H1 (cell line): ENCODE results near the gene ANO2. TPM values are rescaled to one million over a fixed set of nuclear protein-coding genes. Genes with fewer than 3 reads are reported as not detected.

Source experiments
- CTCF ChIA-PET: fragments of 300-600 bp; sonication (Branson Sonifier 250); formaldehyde crosslinking; loops from one replicate; lab custom pipeline; 2021; ENCODE audit not compliant: partially characterized antibody; lab: Charles Lee
- POLR2A ChIA-PET: fragments of 300-600 bp; sonication (Branson Sonifier 250); formaldehyde crosslinking; loops from one replicate; lab custom pipeline; 2021; ENCODE audit warnings: inconsistent platforms; ENCODE audit not compliant: partially characterized antibody; lab: Charles Lee
- DNase-seq, 2 experiments: peaks; one replicate each; pipeline versions ENCODE4 v3.0.0 to v3.0.0-alpha.2; 2010 to 2022; ENCODE audit warnings: low spot score in 2 of 2, low read depth in 1 of 2, mixed read lengths in 1 of 2
- FAIRE-seq: peaks from 2 replicates; lab custom pipeline; 2011; peaks lifted over from hg19 to GRCh38; lab: Jason Lieb, UNC
- H2AFZ ChIP-seq: 2 replicates; pipeline ENCODE4 v1.8.1; 2012; ENCODE audit warnings: low read length, inconsistent platforms
- H2AK5ac ChIP-seq: 2 replicates; pipeline ENCODE4 v1.6.1; 2013; ENCODE audit warnings: low read depth, low read length
- H2BK120ac ChIP-seq: replicated peaks from 2 replicates; pipeline ENCODE3; 2013; ENCODE audit warnings: low read depth, low read length, inconsistent platforms
- H2BK12ac ChIP-seq: 2 replicates; pipeline ENCODE4 v1.6.1; 2013; ENCODE audit warnings: low read depth, low read length
- H2BK15ac ChIP-seq: 2 replicates; pipeline ENCODE4 v1.6.1; 2013; ENCODE audit warnings: low read length
- H2BK20ac ChIP-seq: 2 replicates; pipeline ENCODE4 v1.6.1; 2013; ENCODE audit warnings: low read length
- H2BK5ac ChIP-seq: 2 replicates; pipeline ENCODE4 v1.6.1; 2013; ENCODE audit warnings: low read depth, low read length
- H3K14ac ChIP-seq: 2 replicates; pipeline ENCODE4 v1.6.1; 2013; ENCODE audit warnings: inconsistent platforms; ENCODE audit not compliant: insufficient read length
- H3K18ac ChIP-seq: 2 replicates; pipeline ENCODE4 v1.6.1; 2013; ENCODE audit warnings: low read length; ENCODE audit errors: extremely low read depth
- H3K23ac ChIP-seq: 2 replicates; pipeline ENCODE4 v1.6.1; 2013; ENCODE audit warnings: inconsistent platforms; ENCODE audit not compliant: insufficient read length
- H3K23me2 ChIP-seq: 2 replicates; pipeline ENCODE4 v1.6.1; 2013; ENCODE audit warnings: low read depth, low read length
- H3K27ac ChIP-seq: 2 replicates; pipeline ENCODE4 v1.6.1; 2011; ENCODE audit warnings: low read depth, low read length, inconsistent platforms
- H3K27me3 ChIP-seq, 4 experiments: replicated peaks in 1 of 4; 1 replicate in 1 of 4; 2 replicates in 3 of 4; pipeline versions ENCODE4 v1.6.1 to v1.8.1; 2011 to 2013; ENCODE audit warnings: low read length in 3 of 4, mild to moderate bottlenecking in 3 of 4, inconsistent platforms in 2 of 4, mixed read lengths in 2 of 4, moderate library complexity in 1 of 4; ENCODE audit not compliant: control insufficient read depth in 3 of 4, insufficient read depth in 3 of 4; ENCODE audit errors: extremely low read depth in 1 of 4
- H3K36me3 ChIP-seq, 4 experiments: 2 replicates each; pipeline versions ENCODE4 v1.6.1 to v1.8.1; 2011 to 2013; ENCODE audit warnings: mild to moderate bottlenecking in 4 of 4, low read length in 3 of 4, moderate library complexity in 2 of 4, control low read depth in 1 of 4, inconsistent platforms in 1 of 4; ENCODE audit not compliant: insufficient read depth in 4 of 4, control insufficient read depth in 2 of 4
- H3K4ac ChIP-seq: replicated peaks from 2 replicates; pipeline ENCODE3; 2013; ENCODE audit warnings: low read length, low read depth, mixed read lengths, inconsistent platforms; ENCODE audit not compliant: insufficient read length
- H3K4me1 ChIP-seq, 4 experiments: replicated peaks in 1 of 4; 1 replicate in 1 of 4; 2 replicates in 3 of 4; pipeline versions ENCODE4 v1.6.1 to v1.8.1; 2011 to 2013; ENCODE audit warnings: low read length in 3 of 4, inconsistent platforms in 2 of 4, mixed read lengths in 1 of 4; ENCODE audit not compliant: insufficient read depth in 4 of 4, control insufficient read depth in 3 of 4
- H3K4me2 ChIP-seq, 2 experiments: 2 replicates each; pipeline versions ENCODE4 v1.6.1 to v1.8.1; 2011 to 2013; ENCODE audit warnings: low read depth in 2 of 2, low read length in 2 of 2, control low read depth in 1 of 2, inconsistent platforms in 1 of 2, mild to moderate bottlenecking in 1 of 2; ENCODE audit not compliant: insufficient read depth in 1 of 2
- H3K4me3 ChIP-seq, 4 experiments: fragments of 200-600, 300-600 bp in 1 of 4; sonication (generic), shearing (Covaris generic), sonication (Bioruptor Twin) in 1 of 4; 2 replicates each; pipeline versions ENCODE4 v1.5.1 to v1.8.1; 2011 to 2016; ENCODE audit warnings: low read length in 4 of 4, low read depth in 3 of 4, control low read depth in 2 of 4, inconsistent platforms in 2 of 4, mild to moderate bottlenecking in 2 of 4, mixed read lengths in 1 of 4, moderate library complexity in 1 of 4; ENCODE audit not compliant: insufficient read depth in 2 of 4; ENCODE audit errors: extremely low read depth in 1 of 4
- H3K56ac ChIP-seq: replicated peaks from 2 replicates; pipeline ENCODE3; 2013; ENCODE audit warnings: low read depth, mild to moderate bottlenecking, mixed read lengths, low read length, inconsistent platforms; ENCODE audit not compliant: insufficient read length
- H3K79me1 ChIP-seq: 2 replicates; pipeline ENCODE4 v1.6.1; 2013; ENCODE audit warnings: low read depth, low read length, control low read depth
- H3K79me2 ChIP-seq, 2 experiments: 2 replicates each; pipeline versions ENCODE4 v1.6.1 to v1.8.1; 2012 to 2013; ENCODE audit warnings: low read length in 2 of 2, mild to moderate bottlenecking in 2 of 2, inconsistent platforms in 1 of 2; ENCODE audit not compliant: insufficient read depth in 2 of 2, control insufficient read depth in 1 of 2
- H3K9ac ChIP-seq, 4 experiments: replicated peaks in 1 of 4; 1 replicate in 1 of 4; 2 replicates in 3 of 4; pipeline versions ENCODE4 v1.6.1 to v1.8.1; 2011 to 2013; ENCODE audit warnings: low read depth in 3 of 4, low read length in 3 of 4, control low read depth in 2 of 4, mild to moderate bottlenecking in 2 of 4, moderate library complexity in 2 of 4, inconsistent platforms in 1 of 4; ENCODE audit errors: extremely low read depth in 1 of 4
- H3K9me3 ChIP-seq, 2 experiments: 2 replicates each; pipeline versions ENCODE4 v1.6.1 to v1.8.1; 2012 to 2013; ENCODE audit warnings: mild to moderate bottlenecking in 2 of 2, moderate library complexity in 2 of 2, control low read depth in 1 of 2, inconsistent platforms in 1 of 2, low read depth in 1 of 2, low read length in 1 of 2, mixed read lengths in 1 of 2; ENCODE audit not compliant: insufficient read depth in 2 of 2
- H4K20me1 ChIP-seq, 2 experiments: replicated peaks in 1 of 2; 2 replicates each; pipeline versions ENCODE3 to v1.8.1; 2011 to 2013; ENCODE audit warnings: inconsistent platforms in 2 of 2, low read length in 2 of 2, mild to moderate bottlenecking in 1 of 2; ENCODE audit not compliant: insufficient read depth in 2 of 2, control insufficient read depth in 1 of 2
- H4K5ac ChIP-seq: 2 replicates; pipeline ENCODE4 v1.6.1; 2013; ENCODE audit warnings: low read length, low read depth, mixed read lengths, inconsistent platforms; ENCODE audit not compliant: insufficient read length
- H4K8ac ChIP-seq: 2 replicates; pipeline ENCODE4 v1.8.0; 2013; ENCODE audit warnings: mild to moderate bottlenecking, moderate library complexity, low read length, inconsistent platforms; ENCODE audit not compliant: insufficient read depth; ENCODE audit errors: extremely low read depth
- H4K91ac ChIP-seq: replicated peaks from 2 replicates; pipeline ENCODE3; 2013; ENCODE audit warnings: low read length, mixed read lengths, inconsistent platforms; ENCODE audit not compliant: insufficient read length
- BACH1 ChIP-seq: IDR thresholded peaks from 2 replicates; pipeline ENCODE4 v1.6.1; 2012; ENCODE audit warnings: low read length, improper control_type of control experiment
- BRCA1 ChIP-seq: IDR thresholded peaks from 2 replicates; pipeline ENCODE4 v1.6.1; 2012; ENCODE audit warnings: low read depth, low read length, improper control_type of control experiment
- CBX8 ChIP-seq: fragments of 300-800, 300-1000 bp; sonication (generic); IDR thresholded peaks from 2 replicates; pipeline ENCODE4 v1.7.1; 2016; ENCODE audit warnings: low read depth, low read length, borderline replicate concordance
- CHD2 ChIP-seq: IDR thresholded peaks from 2 replicates; pipeline ENCODE4 v1.6.1; 2012; ENCODE audit warnings: low read length, improper control_type of control experiment
- NRF1 ChIP-seq: IDR thresholded peaks from 2 replicates; pipeline ENCODE4 v1.6.1; 2011; ENCODE audit warnings: mild to moderate bottlenecking, low read depth, low read length, improper control_type of control experiment
- RFX5 ChIP-seq: IDR thresholded peaks from 2 replicates; pipeline ENCODE4 v1.6.1; 2011; ENCODE audit warnings: low read depth, low read length, improper control_type of control experiment, borderline replicate concordance
- RXRA ChIP-seq: IDR thresholded peaks from 2 replicates; pipeline ENCODE4 v1.6.1; 2011; ENCODE audit warnings: low read depth, mild to moderate bottlenecking, low read length, moderate library complexity; ENCODE audit not compliant: insufficient read depth
- SIX5 ChIP-seq: IDR thresholded peaks from 2 replicates; pipeline ENCODE4 v1.6.1; 2011; ENCODE audit warnings: mild to moderate bottlenecking, low read depth, low read length
- SP2 ChIP-seq: IDR thresholded peaks from 2 replicates; pipeline ENCODE4 v1.6.1; 2012; ENCODE audit warnings: mild to moderate bottlenecking, low read length, inconsistent platforms
- SRF ChIP-seq: IDR thresholded peaks from 2 replicates; pipeline ENCODE4 v1.6.1; 2011; ENCODE audit warnings: mild to moderate bottlenecking, low read depth, low read length, moderate library complexity
- YY1 ChIP-seq: IDR thresholded peaks from 2 replicates; pipeline ENCODE4 v1.6.1; 2011; ENCODE audit warnings: low read depth, mild to moderate bottlenecking, low read length
- WGBS, 2 experiments: shearing (Covaris generic) in 1 of 2; methylation state at CpG; one replicate each; pipeline versions ENCODE4 v1.1.6 to v1.1.7; 2013 to 2015; ENCODE audit warnings: low lambda C conversion rate in 2 of 2, mixed read lengths in 2 of 2, inconsistent platforms in 1 of 2, low coverage in 1 of 2, missing lambda C conversion rate in 1 of 2; ENCODE audit not compliant: insufficient replicate concordance in 2 of 2, insufficient coverage in 1 of 2, insufficient read length in 1 of 2; ENCODE audit errors: extremely low coverage in 1 of 2, missing lambda C conversion rate in 1 of 2; 5-methylcytosine and 5-hydroxymethylcytosine counted together
- polyA plus RNA-seq, 7 experiments: library from polyadenylated mRNA; depleted of rRNA in 3 of 7; stranded (reverse) in 5 of 7; unstranded in 2 of 7; fragments of >200 nt in 5 of 7; fragments of 200-250 nt in 2 of 7; gene quantifications; 1 replicate in 5 of 7; 2 replicates in 1 of 7; 4 replicates in 1 of 7; pipeline versions ENCODE4 v1.2.1 to v1.2.3, GENCODE V29; 2011 to 2013; ENCODE audit warnings: missing spikeins in 2 of 7, mixed read lengths in 2 of 7
- total RNA-seq: library from RNA; stranded (reverse); fragmentation: NEBNext Ultra II Directional; extraction: Animal tissue kit (Norgen Biotek cat#: 25700); gene quantifications from 2 replicates; pipeline ENCODE4 v1.2.1, GENCODE V29; 2021

The ANO2 gene
- total and polyA plus RNA-seq, 2 of the 8 experiments (the other 6 are each of a cell fraction or from before 2014, with no cell fraction given), result 1.9 to 5.5 TPM

DNA sequence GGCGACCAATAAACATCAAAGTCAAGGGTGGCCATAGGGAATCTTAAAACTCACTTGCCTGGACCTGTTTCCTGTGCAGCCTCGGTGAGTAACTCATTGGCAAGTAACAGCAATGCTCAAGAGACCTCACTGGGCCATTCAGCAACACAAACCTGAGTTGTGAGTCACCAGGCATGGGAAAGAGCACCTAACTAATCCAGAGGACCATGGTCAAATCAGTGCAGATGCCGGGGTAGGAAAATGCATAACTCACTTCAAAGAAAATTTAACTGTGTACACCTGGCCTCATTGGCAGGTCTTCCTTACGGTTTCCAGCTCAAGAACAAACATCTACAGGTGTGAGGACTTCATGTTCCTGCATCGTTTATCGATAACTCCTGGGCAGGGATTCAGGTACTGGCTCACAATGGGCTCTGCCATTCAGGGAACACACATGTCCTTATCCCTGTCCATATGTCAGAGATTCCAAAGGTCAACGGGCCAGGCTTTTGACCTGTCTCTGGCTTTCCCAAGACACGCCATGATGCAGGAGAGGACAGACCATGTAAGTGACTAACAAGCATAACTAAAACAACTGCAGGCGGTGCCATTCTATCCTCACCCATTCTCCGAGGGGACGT lies 211.8 kb downstream of the ANO2 start:
- Histone ChIP-seq H2AK5ac (no peak overlapping the region), H2BK5ac (no peak overlapping the region), H3K9ac (no peak overlapping the region), H4K8ac (no peak overlapping the region), H3K4ac (no peak overlapping the region), H4K5ac (no peak overlapping the region), H3K4me2 (no peak overlapping the region), H3K4me3 (no peak overlapping the region), H3K23me2 (no peaks in the 10 kb centered on the region), H3K9me3 (no peaks in the 10 kb centered on the region), H3K27me3 (peaks cover 0 to 1% (median 0%) of the 10 kb centered on the region in 4 experiments; a peak in 1 of 7 replicates), H3K14ac (no peak overlapping the region), H4K91ac (no peak overlapping the region), H3K79me1 (no peaks in the 10 kb centered on the region), H3K4me1 (no peaks in the 10 kb centered on the region), H2BK12ac (no peak overlapping the region), H2BK15ac (no peak overlapping the region)
- no peak for DNase-seq
- TF ChIP-seq CBX8, result no peak
- no peak for TF ChIP-seq SP2
- TF ChIP-seq RFX5, result no peak
- no peak for TF ChIP-seq SIX5
- TF ChIP-seq BRCA1, result no peak
- TF ChIP-seq YY1, result no peak
- no peak for TF ChIP-seq CHD2
- no peak for TF ChIP-seq NRF1
- no peak for TF ChIP-seq SRF
- no peak for TF ChIP-seq RXRA
- no peak for TF ChIP-seq BACH1
- TF ChIP-seq, all 59 proteins: peak for 0
- CTCF ChIA-PET, result interaction anchor here (1.4 to 5.7 kb wide), 2 partner anchors 12 to 34 kb away, joined by 3 to 45 read pairs; no protein-coding TSS in a partner anchor
- Histone ChIP-seq H2AFZ (no peak overlapping the region), H2BK120ac (no peak overlapping the region), H3K56ac (no peak overlapping the region), H3K23ac (no peak overlapping the region), H3K18ac (no peak overlapping the region), H3K27ac (no peak overlapping the region), H4K20me1 (no peaks in the 10 kb centered on the region), H3K79me2 (no peaks in the 10 kb centered on the region), H3K36me3 (no peaks in the 10 kb centered on the region), H2BK20ac (no peak overlapping the region)
- no peak for FAIRE-seq
- 90% methylated on average over 11 of the region's 11 CpGs; no CpG with 5 or more reads in 1 of the 2 experiments for WGBS, 2 experiments
- POLR2A ChIA-PET, result no interaction called here
